Stimulated activated CD8-positive, alpha-beta memory T cell treated with anti-CD3 and anti-CD28 coated beads, Interleukin-4, amount 100 ng/mL, for 48 hours (primary cell): ENCODE results near the gene KCNH1.
"Not testable (repeated sequence)": the region's sequence is repeated elsewhere in the genome, so short reads cannot be mapped to it uniquely, and the experiment has no call there.

Experiments used
- DNase-seq: peaks from one replicate; pipeline ENCODE4 v3.0.0-alpha.2; 2020

The KCNH1 gene

DNA sequence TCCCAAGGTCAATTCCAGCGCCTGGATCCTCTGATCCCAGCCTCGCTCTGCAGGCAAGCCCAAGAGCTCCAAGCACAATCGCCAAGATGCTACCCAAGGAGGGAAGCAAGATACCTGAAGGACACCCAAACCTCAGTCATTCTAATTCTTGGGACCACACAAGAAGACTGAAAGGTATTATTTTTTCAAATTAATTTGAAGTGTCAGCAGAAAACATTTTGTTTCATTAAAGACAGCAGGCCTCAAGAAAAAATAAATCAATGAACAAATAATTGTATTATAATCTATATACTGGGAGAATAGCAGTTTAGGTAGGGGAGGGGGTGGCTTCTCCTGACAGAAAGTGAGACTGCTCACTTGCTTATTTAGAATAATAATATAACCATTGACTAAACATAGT, 457.4 kb downstream of the KCNH1 start:
- DNase-seq, result no peak

- no peak for DNase-seq
These were observed 459.8 kb downstream of the KCNH1 start for GRCh38 chr1:210674151-210674550.

GRCh38 chr1:210669951-210670350, 464.0 kb downstream of the KCNH1 start:
- DNase-seq, result no peak

GRCh38 chr1:210663730-210664573, 470.0 kb downstream of the KCNH1 start:
- no peak for DNase-seq

DNA sequence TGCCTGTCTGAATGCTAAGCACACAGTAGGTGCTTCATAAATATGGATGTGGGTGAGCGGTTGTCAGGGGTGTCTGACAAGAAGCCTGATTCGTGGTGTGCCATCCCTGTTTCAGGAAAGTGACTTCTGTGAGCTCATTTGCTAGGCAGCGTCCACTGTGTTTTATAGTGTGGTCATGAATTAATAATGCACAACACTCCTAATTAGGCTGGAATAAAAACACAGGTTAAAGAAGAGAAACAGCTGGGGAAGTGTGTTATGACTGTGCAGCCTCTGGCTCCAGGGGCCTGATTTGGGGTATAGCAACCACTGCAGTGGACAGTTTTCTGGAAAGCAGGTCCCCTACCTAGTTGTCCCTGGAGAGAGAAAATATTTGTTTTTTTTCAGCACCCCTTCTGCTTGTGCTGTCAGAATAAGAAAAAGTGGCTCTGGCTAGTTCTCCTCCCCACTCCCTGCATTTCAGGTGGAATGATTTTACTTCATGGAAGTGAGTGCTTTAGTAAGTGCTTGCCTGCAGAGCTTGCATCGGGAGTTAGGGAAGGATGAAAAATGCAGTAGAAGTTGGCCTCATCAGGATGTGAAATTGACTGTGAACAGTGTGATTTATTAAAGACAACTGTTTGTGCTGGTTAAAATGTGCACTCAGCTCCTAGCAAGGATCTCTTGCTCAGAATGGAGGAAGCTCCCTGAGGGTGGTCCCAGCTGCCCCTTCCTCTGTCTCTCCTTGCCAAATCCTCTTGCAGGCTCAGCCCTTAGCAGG, 471.5 kb downstream of the KCNH1 start:
- DNase-seq, result no peak

DNA sequence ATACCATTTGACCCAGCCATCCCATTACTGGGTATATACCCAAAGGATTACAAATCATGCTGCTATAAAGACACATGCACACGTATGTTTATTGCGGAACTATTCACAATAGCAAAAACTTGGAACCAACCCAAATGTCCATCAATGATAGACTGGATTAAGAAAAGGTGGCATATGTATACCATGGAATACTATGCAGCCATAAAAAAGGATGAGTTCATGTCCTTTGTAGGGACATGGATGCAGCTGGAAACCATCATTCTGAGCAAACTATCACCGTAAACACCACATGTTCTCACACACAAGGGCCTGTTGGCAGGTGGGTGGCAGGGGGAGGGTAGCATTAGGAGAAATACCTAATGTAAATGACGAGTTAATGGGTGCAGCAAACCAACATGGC, 472.4 kb downstream of the KCNH1 start:
- DNase-seq, result not testable (repeated sequence)

- no peak for DNase-seq
These were observed 476.1 kb downstream of the KCNH1 start for GRCh38 chr1:210657806-210658205.

GRCh38 chr1:210655511-210655910, 478.4 kb downstream of the KCNH1 start:
- no peak for DNase-seq

GRCh38 chr1:210654176-210654981, 479.6 kb downstream of the KCNH1 start:
- no peak for DNase-seq

- DNase-seq, result no peak
These were observed 480.2 kb downstream of the KCNH1 start for GRCh38 chr1:210653771-210654170.

GRCh38 chr1:210652329-210652954, 481.5 kb downstream of the KCNH1 start:
- DNase-seq, result no peak

DNA sequence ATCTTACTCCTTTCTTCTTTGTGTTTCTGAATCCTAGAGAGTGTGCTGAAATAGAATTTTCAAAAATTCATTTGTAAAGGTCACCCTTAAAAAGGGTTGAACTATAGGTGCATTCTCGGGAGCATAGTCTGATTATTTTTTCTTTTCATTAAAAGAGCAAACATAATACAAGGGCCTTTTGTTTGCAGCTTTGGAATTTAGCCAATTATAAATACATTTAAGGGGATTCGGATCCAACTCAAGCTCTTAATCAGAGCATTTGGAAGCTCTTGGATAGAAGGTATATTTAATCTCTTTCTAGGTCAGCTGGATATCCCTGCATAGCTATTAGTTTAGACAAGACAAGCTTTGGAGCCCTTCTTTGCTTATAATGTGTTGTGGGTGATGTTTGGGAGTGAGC, 483.5 kb downstream of the KCNH1 start:
- DNase-seq, result no peak

DNA sequence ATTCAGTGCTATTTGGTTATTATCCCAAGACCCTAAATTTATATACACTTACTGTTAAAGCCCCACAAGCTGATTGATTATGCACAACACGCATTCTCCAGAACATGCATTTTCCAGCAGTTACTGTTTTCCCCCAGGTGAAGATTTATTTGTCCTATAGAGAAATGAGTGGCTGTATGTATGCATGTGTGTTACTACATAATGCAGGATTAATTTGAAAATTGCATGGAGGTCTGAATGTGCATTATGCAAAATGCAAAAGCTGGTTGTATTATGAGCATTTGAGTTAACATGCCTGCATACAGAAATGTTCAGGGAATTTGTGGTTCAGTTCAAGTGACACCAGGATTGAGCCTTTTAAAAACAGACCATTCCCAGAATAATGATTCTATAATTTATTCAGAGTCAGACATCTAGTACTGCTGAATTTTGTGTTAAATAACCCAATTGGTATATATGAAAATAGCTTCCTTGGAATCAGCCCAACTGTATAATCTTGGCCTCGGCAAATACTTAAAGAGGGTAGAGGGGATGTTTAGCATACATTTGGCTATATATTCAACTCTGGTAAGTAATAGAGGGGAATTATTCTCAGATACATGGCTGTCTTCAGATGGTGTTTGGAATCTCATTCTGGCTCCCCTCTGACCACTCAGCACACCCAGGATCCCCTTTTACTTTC, 485.2 kb downstream of the KCNH1 start:
- no peak for DNase-seq

DNA sequence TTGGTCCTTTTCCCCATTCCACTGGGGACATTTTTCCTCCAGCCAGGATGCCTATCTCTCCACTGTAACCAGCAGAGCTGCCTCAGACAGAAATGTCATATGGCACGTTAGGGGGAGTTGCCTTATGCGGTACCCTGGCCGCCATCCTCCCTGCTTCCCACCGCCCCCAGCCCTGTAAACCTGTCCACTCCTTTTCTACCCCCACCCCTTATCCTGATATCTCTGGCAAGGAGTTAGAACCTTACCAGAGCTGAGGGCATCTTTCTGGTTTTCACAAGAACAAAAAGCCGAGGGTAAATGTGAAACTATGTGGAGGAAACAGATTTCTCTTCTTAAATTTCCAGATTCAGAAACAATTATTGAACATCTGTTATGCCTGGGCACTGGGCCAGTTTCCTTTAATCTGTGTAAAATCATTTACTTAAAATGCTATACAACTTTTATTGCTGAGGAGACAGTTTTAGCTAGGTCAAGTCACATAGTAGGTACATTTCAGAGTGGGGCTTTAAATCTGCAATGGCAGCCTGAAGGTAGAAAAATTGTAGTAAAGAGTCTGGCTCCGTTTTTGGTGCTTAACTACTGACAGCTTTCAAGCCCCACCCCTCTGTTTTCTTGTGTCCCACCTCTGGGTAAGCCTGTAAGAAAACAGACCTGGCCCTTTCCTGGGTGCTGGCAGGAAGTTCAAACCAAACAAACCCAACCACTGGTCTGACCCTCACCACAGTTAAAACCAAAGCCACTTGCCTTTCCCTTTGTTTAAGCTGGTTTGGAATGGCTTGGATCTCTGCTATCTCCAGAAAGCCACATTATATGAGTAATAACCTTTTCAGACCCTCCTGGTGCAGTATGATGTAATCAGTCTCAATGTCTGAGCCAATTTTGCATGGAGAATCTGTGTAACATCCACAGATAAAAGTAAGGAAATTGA, 486.3 kb downstream of the KCNH1 start:
- DNase-seq, result no peak

DNA sequence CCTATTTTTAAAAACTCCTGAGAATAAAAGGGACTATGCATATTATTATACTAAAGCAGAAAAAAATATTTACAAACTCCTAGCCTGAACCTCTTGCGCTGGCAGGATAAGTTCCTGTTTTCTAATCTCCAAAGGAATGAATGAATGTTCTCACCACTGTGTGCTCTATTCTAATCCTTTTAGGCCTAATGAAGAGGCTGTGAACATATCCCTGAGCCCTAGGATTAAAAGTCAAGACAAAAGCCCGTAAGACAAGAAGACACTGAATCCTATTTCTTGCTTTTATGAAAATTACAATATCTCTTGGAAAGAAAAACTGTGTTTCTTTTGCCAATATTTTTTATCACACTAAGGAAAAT, 487.7 kb downstream of the KCNH1 start:
- no peak for DNase-seq

DNA sequence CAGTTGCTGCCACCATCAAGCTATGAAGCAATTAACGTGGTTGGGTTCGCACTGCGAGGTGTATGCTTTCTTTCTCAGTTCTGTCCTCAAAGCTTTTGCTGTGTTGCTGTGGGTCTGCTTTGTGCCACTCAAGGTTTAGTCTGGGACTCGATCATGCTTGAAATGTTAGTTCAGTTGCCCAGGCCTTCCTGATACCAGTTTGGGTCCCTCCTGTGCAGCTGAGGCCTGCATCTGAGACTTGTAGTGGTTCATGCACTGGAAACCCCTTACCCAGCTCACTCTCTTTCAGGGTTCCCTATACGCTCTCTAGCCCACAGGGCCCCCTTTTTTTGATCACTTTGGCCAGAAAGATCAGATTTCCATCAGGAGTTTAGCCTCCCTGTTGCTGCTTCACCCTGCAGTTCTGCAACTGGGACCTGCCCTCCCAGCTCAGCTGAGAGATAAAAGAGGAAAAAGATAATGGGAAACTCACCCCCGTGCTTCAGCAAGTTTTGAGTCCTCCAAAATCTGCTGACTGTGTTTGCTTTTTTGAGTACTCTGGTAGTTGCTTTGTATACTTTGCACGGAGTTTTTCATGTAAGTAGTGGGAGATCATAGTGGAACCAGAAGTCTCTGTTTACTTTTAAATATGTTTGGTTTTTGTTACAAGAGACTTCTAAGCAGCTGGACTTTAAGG, 488.2 kb downstream of the KCNH1 start:
- no peak for DNase-seq

- no peak for DNase-seq
These were observed 492.4 kb downstream of the KCNH1 start for GRCh38 chr1:210641582-210641981.

DNA sequence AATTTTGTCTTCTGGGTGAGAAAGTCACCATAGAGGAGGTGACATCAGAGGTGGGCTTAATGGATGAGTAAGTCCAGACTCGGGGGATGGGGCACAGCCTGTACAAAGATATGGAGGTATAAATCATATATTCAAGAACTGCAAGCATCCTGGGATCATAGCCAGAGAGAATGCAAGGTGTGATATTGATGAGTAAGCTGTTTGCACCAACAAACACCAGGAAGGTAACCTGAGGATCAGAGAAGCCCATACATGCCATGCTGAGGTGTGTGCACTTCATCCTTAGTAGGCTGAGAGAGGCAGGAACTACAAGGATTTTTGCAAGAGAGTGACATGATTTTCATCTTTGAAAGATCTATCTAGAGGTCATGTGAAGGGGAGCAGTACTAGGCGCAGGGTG, 498.8 kb downstream of the KCNH1 start:
- DNase-seq, result no peak

DNA sequence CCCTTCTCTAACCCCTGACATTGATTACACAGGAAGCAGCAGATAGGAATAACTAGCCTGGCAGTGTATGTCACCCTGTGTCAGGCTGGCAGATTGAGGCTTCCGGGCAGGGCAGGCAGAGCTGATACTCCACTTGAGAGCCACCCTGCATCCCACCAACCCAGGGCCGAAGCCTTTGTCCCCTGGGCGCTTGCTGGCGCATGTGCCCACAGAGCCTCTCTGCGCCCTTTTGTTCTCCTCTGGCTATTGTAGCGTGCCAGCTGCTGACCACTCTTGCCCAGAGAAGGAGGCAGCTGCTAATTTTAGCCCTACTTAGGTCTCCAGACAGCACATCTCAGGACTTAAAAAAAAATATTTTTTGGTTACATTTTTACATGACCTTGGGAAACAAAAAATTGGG, 500.3 kb downstream of the KCNH1 start:
- DNase-seq, result no peak

DNA sequence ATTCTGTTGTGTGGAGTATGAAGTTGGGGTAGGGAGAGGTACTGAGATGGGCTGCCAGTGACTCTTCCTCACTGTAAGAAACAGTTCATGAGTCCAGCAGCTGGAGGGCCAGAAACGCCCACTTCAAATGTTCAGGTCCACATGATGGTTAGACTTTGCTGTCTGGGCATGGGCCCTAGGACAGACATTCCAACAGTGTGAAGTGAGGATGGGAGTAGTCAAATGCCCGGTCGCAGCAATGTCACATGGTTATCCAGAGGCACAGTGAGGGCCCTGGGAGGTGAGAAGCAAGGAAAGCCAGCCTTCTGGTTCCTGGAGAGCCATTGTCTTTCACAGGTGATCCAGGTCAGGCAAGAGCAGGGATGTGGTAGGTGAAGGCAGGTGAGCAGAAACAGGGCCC, 500.8 kb downstream of the KCNH1 start:
- DNase-seq, result no peak

DNA sequence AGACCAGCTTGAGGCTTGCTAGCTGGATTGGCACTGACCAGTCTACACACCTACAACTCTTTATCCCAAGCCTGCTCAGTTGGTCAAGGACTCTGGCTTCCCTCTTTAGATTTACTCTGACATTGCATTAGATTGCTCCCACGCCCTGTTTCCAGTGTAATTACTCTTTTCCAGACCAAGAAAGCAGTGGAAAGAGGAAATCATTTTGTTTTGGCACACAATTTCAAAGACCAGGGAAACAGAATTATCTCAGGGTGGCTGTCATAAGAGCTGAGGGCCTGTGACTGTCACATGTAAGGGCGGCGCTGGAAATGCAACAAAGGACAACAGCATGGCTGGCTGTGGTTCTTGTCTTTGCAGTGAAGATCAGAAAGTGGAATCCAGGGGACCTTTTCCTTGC, 502.5 kb downstream of the KCNH1 start:
- DNase-seq, result no peak
